Measurements from ENCODE around the gene AGRP. TPM values are rescaled to one million over a fixed set of nuclear protein-coding genes. Genes with fewer than 3 reads are reported as not detected.

Gene AGRP
- total RNA-seq, 1 experiment from 2014 or later, result not detected

DNA sequence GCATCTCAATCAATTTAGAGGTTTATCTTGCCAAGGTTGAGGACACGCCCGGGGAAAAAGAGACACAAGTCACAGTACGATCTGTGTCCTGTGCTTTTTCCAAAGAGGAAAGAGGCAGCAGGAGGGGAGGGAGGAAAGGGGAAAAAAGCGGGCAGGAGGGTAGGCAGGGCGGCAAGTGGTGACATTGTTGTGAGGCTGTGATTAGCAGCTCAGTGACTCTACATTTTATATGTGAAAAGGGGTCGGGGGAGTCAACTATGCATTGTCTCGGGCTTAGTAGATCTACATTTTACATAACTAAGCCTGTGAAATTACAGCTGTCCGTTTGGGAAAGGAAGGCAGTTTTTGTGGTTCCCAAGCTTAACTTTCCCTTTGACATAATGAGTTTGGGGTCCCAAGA lies 23.1 kb upstream of the AGRP start:
- H4K8ac ChIP-seq (replicated peaks; ENCODE audit: insufficient read length, low read depth, low read length), result no peak overlapping the region
- H3K14ac ChIP-seq (ENCODE audit: insufficient read depth, low read length), result no peak overlapping the region
- H3K4ac ChIP-seq (ENCODE audit: low read depth, low read length), result no peak overlapping the region
- H2BK20ac ChIP-seq (ENCODE audit: low read depth, low read length, poor library complexity, severe bottlenecking), result no peak overlapping the region
- no peaks in the 10 kb centered on the region for H3K36me3 Mint-ChIP-seq (ENCODE audit: insufficient read depth in 1 of 3, low read depth in 3 of 3)
- no peaks in the 10 kb centered on the region for H3K79me2 ChIP-seq (ENCODE audit: insufficient read depth, low read length)
- no peak overlapping the region for H2AK5ac ChIP-seq (ENCODE audit: insufficient read length, low read length)
- peaks cover 68% of the 10 kb centered on the region for H3K27me3 Mint-ChIP-seq (ENCODE audit: low read depth)
- H2BK120ac ChIP-seq (ENCODE audit: low read depth, low read length, poor library complexity, severe bottlenecking), result no peak overlapping the region
- no peak overlapping the region for H3K27ac ChIP-seq (ENCODE audit: insufficient read length, low read depth, low read length)
- no peak overlapping the region for H2AFZ ChIP-seq (ENCODE audit: low read length)
- no peak for DNase-seq
- WGBS (ENCODE audit: extremely low coverage, insufficient read length, low lambda C conversion rate), result no CpG with 5 or more reads among the region's 8 CpGs
- H3K79me1 ChIP-seq (ENCODE audit: insufficient read depth, low read depth, low read length, poor library complexity, severe bottlenecking), result no peaks in the 10 kb centered on the region
- H2BK5ac ChIP-seq (ENCODE audit: insufficient read length, low read length), result no peak overlapping the region
- H3K9me3 ChIP-seq (ENCODE audit: control insufficient read depth, low read depth, low read length), result no peaks in the 10 kb centered on the region
- peak overlapping the region in 1 of 2 experiments; percentile 15; a peak in 3 of 5 replicates for H3K4me3 Mint-ChIP-seq
- TF ChIP-seq, protein P1, sequence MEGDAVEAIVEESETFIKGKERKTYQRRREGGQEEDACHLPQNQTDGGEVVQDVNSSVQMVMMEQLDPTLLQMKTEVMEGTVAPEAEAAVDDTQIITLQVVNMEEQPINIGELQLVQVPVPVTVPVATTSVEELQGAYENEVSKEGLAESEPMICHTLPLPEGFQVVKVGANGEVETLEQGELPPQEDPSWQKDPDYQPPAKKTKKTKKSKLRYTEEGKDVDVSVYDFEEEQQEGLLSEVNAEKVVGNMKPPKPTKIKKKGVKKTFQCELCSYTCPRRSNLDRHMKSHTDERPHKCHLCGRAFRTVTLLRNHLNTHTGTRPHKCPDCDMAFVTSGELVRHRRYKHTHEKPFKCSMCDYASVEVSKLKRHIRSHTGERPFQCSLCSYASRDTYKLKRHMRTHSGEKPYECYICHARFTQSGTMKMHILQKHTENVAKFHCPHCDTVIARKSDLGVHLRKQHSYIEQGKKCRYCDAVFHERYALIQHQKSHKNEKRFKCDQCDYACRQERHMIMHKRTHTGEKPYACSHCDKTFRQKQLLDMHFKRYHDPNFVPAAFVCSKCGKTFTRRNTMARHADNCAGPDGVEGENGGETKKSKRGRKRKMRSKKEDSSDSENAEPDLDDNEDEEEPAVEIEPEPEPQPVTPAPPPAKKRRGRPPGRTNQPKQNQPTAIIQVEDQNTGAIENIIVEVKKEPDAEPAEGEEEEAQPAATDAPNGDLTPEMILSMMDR (conservative IDR thresholded peaks at IDR 0.05), result no peak
- no peak overlapping the region for H4K5ac ChIP-seq (ENCODE audit: insufficient read length, low read depth, low read length)
- H3K4me1 ChIP-seq (ENCODE audit: insufficient read depth, low read length), result no peaks in the 10 kb centered on the region
- H2BK12ac ChIP-seq (ENCODE audit: insufficient read length, low read depth, low read length), result no peak overlapping the region
- no peak overlapping the region for H3K56ac ChIP-seq (ENCODE audit: insufficient read length, low read depth, low read length)
- H3K27me3 ChIP-seq (ENCODE audit: insufficient read depth, low read length), result no peaks in the 10 kb centered on the region
- no peaks in the 10 kb centered on the region for H3K23me2 ChIP-seq (ENCODE audit: insufficient read length, low read depth, low read length, poor library complexity, severe bottlenecking)
- H3K4me1 Mint-ChIP-seq, result peaks cover 6 to 13% of the 10 kb centered on the region in 2 experiments
- H4K20me1 ChIP-seq (ENCODE audit: control insufficient read depth, insufficient read depth, insufficient read length), result no peaks in the 10 kb centered on the region
- no peak overlapping the region for H3K4me2 ChIP-seq (ENCODE audit: insufficient read depth, insufficient read length, low read length)
- H3K27ac Mint-ChIP-seq, result no peak overlapping the region; a peak in 1 of 7 replicates
- no peak overlapping the region for H3K23ac ChIP-seq (ENCODE audit: insufficient read length, low read depth, low read length)
- no peak overlapping the region for H3K9ac ChIP-seq (ENCODE audit: extremely low read depth, insufficient read length, low read length)
- H3K18ac ChIP-seq (ENCODE audit: insufficient read length, low read depth, low read length), result no peak overlapping the region
- H2BK15ac ChIP-seq (ENCODE audit: low read depth, low read length), result no peak overlapping the region
- no peaks in the 10 kb centered on the region for H3K9me3 Mint-ChIP-seq
- no peak overlapping the region for H3T11ph ChIP-seq (ENCODE audit: low read length)
- H4K91ac ChIP-seq (ENCODE audit: insufficient read length, low read depth, low read length), result no peak overlapping the region
